HG03280 (cell line): ENCODE measurements around the gene IRF2BP2.
"Not testable (repeated sequence)": the region's sequence is repeated elsewhere in the genome, so short reads cannot be mapped to it uniquely, and the experiment has no call there.

Source experiments
- ATAC-seq: cut with Tn5 transposase; IDR thresholded peaks from one replicate; pipeline ENCODE4 v1.9.1; 2021; ENCODE audit warnings: mild to moderate bottlenecking, moderate library complexity; ENCODE audit not compliant: unreplicated experiment

Gene IRF2BP2

DNA sequence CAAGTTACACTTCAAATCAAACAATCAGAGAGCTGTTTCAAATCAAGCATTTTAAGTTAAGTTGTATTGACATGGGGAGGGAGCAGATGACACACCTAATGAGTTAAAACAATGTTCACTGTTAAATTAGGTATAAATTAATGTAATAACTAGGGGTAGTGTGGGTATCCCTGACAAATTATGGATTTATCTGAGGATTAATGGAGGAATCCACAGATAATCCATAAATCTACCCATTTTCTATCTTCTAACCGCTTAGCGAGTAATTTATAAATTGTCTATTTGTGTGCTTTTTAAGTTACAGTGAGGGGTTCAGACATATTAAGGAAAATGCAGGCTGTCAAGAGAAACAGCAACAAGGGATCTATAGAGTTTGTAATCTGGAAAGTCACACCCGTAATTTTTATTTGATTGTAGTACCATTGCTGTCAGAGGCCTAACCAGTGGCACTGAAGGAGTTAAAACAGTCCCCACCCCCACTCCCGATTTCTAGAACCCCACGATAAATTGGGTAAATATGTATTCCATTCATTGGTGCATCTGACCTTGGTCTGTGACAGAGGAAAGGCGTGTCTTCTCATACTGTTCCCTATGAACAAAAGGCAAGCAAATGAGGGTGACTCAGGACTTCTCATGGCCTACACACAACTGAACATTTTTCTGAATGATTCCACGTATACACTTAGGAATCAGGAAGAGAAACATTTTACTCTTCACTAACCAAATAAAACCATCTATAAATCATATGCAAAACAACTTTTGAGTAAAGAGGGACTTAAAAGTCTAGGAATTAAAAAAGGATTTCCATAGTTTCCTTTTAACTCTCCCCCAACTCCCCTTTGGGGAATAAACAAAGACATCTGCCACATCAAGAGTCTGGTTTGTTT is 7.4 kb downstream of the IRF2BP2 start:
- no peak for ATAC-seq

DNA sequence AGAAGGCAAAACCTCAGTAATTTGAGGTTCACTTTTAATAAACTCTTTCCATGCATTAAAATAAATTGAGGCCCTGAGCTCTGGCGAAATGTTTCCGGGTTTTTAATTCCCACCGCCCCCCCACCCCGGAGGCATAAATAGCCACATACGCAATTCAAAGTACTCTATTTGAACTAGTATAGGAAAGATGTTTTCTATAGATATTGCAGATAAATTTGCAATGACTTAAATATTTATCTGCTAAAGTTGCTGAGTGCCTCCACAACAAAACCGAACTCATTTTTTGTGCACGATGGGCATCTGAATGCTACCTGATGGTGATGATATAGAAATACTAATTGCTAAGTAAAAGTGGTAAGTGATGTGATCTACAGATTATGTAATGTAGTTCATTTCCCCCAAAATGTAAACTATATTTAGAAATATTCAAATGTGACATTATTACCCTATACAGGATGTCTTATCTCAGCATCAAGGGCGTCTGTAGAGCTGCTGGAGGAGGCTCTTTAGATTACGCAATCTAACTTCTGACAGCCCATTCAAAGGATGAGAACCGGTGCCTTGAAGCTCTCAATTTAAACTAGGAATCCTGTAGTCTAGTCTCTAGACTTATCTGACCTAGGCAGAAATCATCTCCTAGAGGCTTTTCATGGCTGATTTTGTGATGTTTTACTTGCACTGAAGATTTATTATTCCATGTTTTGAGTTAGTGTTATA is 8.5 kb downstream of the IRF2BP2 start:
- no peak for ATAC-seq

DNA sequence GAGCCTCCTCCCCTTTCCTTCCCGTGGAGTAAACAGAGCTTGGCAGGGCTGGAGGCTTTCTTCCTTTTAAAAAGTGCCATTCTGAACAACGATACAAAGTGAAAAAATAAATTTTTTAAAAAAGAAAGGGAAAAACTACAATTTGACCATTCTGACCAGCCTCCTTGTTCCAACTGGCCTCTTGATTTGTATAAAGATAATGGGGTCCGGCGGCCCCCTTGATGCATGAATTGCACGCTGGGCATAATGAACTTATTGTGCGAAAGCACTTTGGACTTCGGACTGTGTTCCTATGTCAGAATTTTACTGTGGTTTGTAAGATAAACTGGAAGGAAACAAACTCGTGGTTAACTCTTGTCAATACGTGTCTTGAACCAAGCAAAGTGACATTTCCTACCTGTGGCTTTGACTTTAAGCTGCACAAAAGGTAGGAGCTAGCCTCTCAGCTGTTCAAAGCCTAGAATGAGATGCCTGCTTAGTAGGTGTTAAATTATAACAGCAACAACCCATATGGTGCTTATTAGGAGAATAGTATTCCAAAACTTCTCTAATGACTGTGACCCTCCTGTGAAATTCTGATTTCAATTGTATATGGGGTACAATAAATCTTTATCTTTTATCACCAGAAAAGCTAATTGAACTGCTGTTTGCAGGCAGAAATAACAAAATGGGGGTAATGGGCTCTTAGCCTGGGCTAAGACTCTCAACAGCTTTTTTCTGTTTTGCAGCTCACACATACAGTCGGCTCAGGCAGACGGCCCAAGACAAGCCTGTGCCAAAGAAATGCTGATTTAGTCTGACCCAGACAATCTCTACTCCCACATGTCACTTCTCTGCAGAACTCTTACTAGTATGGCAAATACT is 9.3 kb downstream of the IRF2BP2 start:
- peak; percentile 0 for ATAC-seq

DNA sequence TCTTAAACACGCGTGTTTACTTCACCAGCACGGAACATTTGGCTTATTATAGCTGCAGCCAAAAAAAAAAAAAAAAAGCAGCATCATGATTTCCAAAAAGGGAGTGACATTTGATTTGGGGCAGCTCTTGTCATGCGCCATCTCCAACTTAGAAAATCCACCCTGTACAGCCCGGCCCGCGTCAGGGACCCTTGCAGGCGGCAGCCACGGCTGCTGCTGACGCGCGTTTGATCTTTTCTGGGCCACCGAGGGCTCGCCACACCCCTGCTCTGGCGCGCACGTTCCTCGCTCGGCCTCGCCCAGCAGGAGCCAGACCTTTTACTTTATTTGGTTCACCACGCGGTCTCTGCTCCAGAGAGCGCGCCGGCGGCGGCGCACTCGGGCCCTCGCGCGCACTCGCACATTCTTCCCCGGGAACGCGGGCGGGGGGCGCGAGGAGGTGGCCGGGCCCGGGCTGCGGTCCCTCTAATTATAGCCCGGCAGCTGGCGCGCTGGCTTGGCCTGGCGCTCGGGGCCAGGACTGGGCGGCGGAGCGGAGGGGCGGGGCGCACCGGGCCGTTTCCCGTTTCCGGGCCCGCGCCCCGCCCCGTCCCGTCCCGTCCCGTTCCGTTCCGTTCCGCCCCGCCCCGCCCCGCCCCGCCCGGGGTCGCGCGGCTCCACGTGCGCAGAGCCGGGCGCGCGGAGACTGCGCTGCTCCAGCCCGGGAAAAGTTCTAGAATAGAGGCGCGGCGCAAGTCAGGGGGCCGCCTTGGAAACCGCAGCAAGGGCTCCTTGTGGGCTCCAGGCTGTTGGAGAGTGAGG is 10.2 kb downstream of the IRF2BP2 start:
- ATAC-seq, result peak; percentile 79

DNA sequence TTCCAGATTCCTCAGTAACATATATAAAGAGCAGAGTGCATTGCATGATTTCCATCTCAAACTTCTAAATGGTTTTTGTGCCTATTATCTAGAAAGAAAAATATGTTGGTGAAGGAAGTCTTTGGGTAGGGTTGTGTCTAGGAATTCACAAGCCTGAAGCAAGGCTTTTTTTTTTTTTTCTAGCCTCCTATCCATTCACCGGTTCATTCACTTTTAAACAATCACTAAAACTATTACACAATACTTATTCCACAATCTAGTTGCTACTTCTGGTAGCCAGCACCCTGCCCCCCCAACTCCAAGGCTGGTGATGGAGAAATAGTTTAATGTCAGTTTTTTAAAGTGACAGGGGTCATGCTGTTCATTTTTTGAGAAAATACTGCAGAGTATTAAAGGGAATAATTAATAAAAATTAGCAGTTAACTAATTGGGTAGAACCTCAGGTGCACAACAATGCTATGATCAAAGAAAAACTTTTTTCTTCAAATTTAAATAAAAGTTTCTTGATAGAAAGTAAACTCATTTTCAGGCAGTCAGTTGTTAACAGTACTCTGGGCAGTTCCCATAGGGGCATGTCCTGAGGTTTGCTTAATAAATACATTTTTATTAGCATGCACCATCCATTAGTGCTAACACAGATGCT is 10.9 kb downstream of the IRF2BP2 start:
- no peak for ATAC-seq

DNA sequence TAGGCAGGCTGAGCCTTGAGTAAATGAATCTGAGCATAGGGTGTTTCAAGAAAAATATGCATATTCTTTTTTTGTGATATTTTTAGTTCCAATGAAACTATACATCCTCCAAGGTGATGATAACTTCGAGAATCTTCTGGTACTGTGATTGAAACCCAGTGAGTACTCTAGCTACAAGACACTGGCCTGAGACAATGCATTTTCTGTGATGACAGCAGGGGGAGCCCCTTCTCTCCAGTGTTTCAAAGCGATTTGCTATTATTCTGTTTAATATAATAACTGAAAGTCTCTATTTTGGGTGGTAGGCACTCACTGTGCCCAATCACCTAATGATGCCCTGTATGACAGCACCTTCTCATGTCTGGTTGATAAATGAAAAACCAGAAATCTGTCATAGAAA is 12.1 kb downstream of the IRF2BP2 start:
- no peak for ATAC-seq

DNA sequence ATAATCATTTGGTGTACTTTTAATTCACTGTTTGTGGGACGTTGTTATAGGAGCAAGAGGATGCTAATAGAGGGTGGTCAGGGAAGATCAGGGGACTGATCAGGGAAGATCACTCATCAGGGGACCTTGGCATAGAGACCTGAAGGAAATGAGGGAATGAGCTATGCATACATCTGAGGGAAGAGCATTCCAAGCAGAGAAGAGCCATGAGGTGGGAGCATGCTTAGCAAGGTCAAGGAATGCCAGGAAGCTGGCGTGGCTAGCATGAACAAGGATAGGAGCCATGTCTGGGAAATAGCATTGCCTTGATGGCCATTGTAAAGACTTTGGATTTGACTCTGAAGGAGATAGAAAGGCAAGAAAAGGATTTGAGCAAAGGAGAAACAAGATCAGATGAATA is 14.1 kb downstream of the IRF2BP2 start:
- ATAC-seq, result no peak

DNA sequence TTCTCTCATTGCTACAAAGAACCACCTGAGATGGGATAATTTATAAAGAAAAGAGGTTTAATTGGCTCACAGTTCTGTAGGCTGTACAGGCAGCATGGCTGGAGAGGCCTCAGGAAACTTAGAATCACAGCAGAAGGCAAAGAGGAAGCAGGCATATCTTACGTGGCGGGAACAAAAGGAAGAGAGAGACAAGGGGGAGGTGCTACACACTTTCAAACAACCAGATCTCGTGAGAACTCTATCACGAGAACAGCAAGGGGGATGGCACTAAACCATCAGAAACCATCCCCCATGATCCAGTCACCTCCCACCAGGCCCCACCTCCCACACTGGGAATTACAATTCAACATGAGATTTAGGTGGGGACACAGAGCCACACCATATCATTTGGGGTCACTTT is 15.4 kb downstream of the IRF2BP2 start:
- not testable (repeated sequence) for ATAC-seq

DNA sequence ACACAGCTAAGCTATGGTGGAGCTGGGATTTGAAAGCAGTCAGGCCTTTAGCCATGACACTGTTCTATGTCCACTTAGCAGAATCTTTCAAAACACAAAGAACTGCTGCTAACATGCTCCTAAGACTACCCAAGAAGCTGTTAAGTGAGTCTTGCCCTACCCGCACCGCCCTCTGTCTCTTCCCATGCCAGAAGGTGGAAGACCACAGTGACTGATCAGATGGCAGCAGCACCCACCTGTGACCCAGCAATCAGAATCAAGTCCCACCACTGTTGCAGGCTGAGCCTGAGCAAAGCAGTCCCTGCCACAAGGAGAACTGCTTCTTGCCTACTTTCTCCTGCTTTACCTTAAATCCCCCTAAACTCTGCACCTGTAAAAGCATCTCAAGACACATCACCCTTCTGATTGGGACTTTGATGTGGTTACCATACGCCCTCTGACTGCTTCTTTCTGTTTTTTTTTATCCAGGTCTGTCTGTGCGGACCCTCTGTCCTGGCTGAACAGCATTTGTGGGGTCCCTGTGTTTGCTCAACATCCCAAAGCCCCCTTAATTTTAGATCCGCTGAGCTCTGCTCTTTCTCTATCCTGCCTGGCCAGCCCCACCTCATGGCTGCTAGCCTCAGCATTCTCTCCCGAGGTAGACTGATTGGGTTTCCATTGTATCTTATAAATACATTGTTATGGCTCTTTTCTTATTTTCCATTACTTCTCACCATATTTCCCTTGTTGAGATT is 16.0 kb downstream of the IRF2BP2 start:
- ATAC-seq, result no peak

DNA sequence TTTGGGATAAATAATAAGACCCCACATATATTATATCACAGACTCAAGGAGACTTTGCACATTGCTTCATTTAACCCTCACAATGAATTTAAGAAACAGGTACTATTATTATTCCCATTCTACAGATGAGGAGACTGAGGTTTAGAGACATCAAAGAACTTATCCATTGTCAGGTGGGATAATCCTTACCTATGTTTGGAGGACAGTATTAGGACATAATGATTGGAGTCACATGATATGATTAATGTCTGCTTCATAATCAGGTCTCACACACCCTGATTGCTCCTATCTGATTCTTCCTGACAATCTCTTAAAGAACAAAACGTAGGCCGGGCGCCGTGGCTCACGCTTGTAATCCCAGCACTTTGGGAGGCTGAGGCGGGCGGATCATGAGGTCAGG is 16.9 kb downstream of the IRF2BP2 start:
- ATAC-seq, result no peak

DNA sequence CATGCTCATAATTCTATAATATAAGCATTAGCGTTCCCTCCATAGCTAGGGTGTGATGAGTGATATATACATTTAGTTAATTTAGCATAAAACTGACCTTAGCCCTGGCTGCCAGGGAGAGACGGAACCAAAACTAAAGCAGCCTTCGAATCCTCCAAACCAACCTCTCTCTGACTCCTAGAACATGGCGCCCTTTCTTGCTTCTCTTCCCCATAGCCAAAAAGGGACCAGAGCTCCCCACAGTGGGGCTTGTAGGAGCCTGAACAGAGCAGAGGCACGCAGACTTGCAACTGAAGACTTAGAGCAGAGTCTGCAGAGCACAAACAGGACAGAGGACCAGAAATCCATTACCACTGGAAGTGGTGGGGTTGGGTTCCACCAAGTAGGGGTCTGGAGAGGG is 17.7 kb downstream of the IRF2BP2 start:
- no peak for ATAC-seq

DNA sequence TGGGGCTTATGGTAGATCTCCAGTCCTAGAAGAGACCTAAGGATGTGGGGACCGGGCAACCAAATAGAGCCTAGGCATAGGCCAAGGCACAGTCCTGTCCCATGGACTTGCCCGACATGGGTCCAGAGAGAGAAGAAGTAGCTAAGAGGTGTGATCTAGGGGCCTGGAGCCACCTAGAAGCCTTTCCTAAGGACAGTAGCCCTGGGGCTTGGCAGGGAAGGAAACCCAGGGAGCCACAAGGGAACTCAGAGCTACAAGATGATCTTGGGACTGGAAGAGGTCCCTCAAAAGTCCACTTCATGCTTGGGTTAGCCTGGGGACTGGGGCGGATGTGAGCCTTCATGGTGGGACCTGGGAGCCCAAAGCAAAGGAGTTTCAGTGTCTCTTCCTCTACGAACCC is 18.8 kb downstream of the IRF2BP2 start:
- ATAC-seq, result no peak

DNA sequence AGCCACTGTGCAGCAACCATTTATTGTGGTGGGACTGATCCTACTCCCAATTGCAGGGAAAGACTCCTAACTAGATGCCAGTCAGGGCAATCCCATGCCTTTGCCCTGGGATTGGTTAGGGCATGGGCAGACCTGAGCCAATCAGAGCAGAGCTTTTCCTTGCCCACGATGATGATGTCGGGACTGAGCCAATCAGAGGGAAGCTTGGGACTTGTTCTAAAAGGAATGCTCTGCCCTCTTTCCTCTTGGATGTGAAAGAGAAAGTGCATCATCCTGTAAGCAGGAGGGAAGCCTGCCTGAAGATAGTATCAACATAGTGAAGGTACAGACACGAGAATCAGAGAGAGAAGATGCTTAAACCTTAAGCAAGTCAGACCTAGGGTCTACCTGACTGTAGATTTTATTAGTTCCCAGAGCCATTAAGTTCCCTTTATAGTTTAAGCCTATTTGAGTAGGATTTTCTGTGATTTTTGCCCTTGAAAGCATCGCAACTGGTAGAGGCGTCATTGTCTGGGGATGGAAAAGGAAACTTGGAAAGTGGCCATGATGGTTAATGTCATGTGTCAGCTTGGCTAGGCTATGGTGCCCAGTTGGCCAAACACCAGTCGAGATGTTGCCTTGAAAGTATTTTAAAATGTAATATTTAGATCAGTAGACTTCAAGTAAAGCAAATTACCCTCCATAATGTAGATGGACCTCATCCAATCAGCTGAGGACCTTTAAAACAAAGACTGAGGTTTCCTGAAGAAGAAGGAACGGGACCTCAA is 19.9 kb downstream of the IRF2BP2 start:
- ATAC-seq, result no peak

DNA sequence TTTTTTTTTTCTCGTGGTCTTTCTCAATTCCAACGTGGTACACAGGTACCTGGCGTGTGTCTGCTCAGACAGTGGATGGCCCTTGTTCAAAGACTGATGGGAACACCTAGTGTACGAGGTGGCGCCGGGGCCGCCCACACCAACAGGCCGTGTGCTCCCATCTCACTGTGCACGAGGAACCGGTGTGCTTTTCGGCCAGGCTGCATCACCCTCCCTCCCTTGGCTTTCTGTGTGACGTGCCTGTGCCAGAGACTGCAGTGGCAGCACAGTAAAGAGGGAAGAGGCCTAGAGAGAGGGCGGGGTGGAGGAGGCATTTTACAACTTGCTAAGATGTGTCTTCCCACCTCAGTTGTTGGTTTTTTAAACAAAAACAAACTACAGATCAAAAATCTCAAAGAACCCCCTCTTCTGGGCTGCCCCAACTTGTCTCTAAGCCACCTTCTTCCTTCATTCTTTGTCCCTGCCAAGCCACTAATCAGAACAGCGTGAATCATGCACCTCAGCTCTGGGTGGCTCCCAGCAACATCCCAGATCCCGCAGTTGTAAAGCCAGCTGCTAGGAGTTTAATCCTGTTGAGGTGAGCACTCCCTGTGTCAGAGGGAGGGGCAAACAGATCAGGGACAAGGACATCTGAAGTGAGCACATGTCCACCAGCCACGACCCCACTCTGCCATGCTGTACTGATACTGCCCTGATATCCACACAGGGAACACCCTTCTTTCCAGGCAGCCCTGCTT is 20.7 kb downstream of the IRF2BP2 start:
- no peak for ATAC-seq

DNA sequence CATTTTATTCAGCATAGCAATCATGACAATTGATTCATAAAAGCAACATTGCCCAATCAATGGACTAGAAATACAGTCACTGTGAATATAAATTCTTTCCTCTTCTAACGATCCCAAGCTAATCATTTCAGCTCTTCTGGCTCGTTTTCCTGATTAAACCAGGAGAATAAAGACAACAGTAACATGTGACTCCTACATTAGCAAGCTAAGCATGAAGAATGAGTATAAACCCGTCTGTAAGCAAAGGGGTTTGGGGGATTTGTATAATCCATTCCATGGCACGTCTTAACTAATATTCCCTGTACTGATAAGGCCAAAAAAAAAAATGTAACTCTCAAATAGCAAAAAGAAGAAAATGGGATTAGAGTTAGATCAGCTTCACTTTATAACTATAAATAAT is 21.6 kb downstream of the IRF2BP2 start:
- no peak for ATAC-seq

DNA sequence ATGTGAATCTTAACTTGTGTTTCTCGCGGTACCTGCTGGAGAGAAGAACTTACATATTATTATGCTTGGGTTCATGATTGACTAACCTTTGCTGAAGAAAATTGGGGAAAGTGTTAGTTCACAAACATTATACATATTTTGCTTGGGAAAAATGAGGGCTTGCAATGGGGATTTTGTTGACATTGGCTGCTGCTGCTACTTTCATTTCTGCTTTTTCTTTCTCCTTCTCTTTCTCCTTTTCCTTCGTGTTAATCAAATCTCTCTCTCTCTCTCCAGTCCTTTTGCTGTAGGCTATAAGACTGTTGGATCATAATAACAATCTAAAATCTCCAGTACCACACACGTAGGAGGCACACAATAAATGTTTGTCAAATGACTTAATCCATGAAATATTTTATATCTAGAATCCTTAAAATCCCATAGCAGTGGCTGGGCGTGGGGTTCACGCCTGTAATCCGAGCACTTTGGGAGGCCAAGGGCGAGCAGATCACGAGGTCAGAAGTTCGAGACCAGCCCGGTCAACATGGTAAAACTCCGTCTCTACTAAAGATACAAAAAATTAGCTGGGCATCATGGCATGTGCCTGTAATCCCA is 23.0 kb downstream of the IRF2BP2 start:
- no peak for ATAC-seq

DNA sequence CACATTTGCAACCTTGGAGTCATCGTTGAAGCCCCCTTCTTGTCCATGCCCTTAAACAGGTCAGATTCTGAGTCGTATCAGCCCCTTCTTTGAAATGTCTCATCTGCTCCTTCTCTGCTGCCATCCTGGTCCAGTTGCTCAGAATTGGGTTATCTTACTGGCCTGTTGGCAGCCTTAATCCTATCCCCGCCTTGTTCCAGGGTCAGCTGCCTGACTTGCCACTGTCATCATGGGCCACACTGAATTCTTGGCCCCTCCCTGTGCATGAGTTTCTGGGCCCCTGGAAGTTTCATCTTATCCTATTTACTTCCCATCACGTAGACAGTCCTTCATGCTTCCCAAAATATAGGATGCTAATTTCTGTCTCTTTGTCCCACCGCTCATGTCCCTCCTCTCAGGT is 23.7 kb downstream of the IRF2BP2 start:
- ATAC-seq, result no peak
